Pancreas (tissue), 10 donors: ENCODE results near the gene DLG2. TPM values are rescaled to one million over a fixed set of nuclear protein-coding genes. Genes with fewer than 3 reads are reported as not detected.

ENCODE experiments used
- ATAC-seq, 4 donors: fragments of 200-7000 bp; cut with Tn5 transposase; one replicate each; pipeline versions ENCODE4 v1.8.0 to v1.9.1; 2020; ENCODE audit warnings: mild to moderate bottlenecking in 4 of 4, moderate library complexity in 4 of 4
- DNase-seq, 6 donors: peaks; one replicate each; pipeline ENCODE4 v3.0.0-alpha.2; 2020
- FAIRE-seq: peaks from 2 replicates; lab custom pipeline; 2012; peaks lifted over from hg19 to GRCh38; lab: Jason Lieb, UNC
- H3K27ac ChIP-seq, 4 donors: fragments of 200-600 bp; sonication (generic); 1 replicate in 3 of 4; 2 replicates in 1 of 4; pipeline versions ENCODE4 v1.5.0 to v1.8.0; 2020
- H3K27me3 ChIP-seq, 4 donors: fragments of 200-600 bp; one replicate each; pipeline ENCODE4 v1.8.0; 2021
- H3K36me3 ChIP-seq, 3 donors: fragments of 200-600 bp; sonication (generic) in 1 of 3; one replicate each; pipeline versions ENCODE4 v1.5.0 to v1.8.0; 2020 to 2021
- H3K4me1 ChIP-seq, 3 donors: fragments of 200-600 bp; one replicate each; pipeline ENCODE4 v1.8.0; 2021
- H3K4me3 ChIP-seq, 4 donors: fragments of 200-600 bp; sonication (generic) in 2 of 4; one replicate each; pipeline versions ENCODE4 v1.5.0 to v1.8.0; 2020 to 2021
- H3K9me3 ChIP-seq, 4 donors: fragments of 200-600 bp; one replicate each; pipeline ENCODE4 v1.8.0; 2021
- WGBS, 2 donors: extraction: QIAGEN DNeasy Blood & Tissue Kit; methylation state at CpG; one replicate each; pipeline ENCODE4 v1.1.7; 2013; 5-methylcytosine and 5-hydroxymethylcytosine counted together
- intact Hi-C, 3 donors: fragments of 100-400 bp; cut with DNase I; formaldehyde crosslinking; loops; one replicate each; pipeline versions ENCODE4 v1.11.1 to v1.14.2; 2022
- polyA plus RNA-seq, 2 donors: library from polyadenylated mRNA; stranded (reverse); fragments of 200-250 nt; gene quantifications; one replicate each; pipeline ENCODE4 v1.2.3, GENCODE V29; 2013
- total RNA-seq, 6 donors: library from RNA; stranded (reverse); fragmentation: NEBNext Ultra II Directional in 4 of 6; extraction: Animal tissue kit (Norgen Biotek cat#: 25700) in 4 of 6; gene quantifications; one replicate each; pipeline versions ENCODE4 v1.2.1 to v1.2.4, GENCODE V29; 2021 to 2023
- TF ChIP-seq, protein P1 (sequence below), 4 donors: fragments of 200-600 bp; sonication (generic) in 3 of 4; IDR thresholded peaks; one replicate each; pipeline versions ENCODE4 v1.5.0 to v1.8.0; 2021; ENCODE audit warnings: antibody characterized with exemption in 4 of 4
- donor health status: healthy with polysubstance abuse.
- donor health status: DM: no; HTN: no; CAD: no; lungs with moderate emphysema.
- donor health status: DM: no; HTN: no; CAD: no.
- donor health status: control.
- donor health status: control.
- donor health status: Bipolar disorder and iron deficiency.
- donor health status: DM: yes; HTN: yes; CAD: no.
- donor health status: DM: no; HTN: no; CAD: no.
- donor health status: DM: no; HTN: no; CAD: no.
- donor health status: DM: yes; HTN: yes; CAD: no.

DLG2 gene
- total and polyA plus RNA-seq, 8 donors = 1.2 to 5.4 (median 3.6) TPM

DNA sequence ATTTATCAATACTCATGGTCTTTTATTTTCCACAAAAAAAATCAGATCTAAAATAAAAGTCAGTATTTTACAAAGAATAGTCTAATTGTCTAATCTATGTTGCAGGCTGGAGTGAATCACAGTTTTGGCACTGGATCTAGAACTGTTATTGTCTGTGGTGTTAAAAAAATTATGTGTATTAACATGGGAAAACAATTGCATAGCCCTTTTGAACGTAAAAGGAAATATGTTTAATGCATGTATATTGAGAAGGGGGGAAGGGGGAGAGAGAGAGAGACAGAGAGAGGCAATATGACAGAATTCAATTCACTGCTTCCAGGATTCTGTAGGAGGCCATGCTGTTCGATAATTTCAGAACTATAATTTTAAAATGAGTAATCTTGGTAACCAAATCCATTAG, 2016.1 kb downstream of the DLG2 start:
- Histone ChIP-seq H3K27me3 (no peaks in the 10 kb centered on the region), H3K9me3 (no peaks in the 10 kb centered on the region), H3K4me1 (peaks cover 0 to 6% (median 0%) of the 10 kb centered on the region in 3 donors), H3K4me3 (no peak overlapping the region), H3K27ac (no peak overlapping the region), H3K36me3 (no peaks in the 10 kb centered on the region)
- 53 to 56% methylated on average over 2 of the region's 2 CpGs for WGBS, 2 donors
- DNase-seq (no peak), ATAC-seq (no peak), FAIRE-seq (no peak)
- intact Hi-C loops = no loop called here
- TF ChIP-seq, protein P1, sequence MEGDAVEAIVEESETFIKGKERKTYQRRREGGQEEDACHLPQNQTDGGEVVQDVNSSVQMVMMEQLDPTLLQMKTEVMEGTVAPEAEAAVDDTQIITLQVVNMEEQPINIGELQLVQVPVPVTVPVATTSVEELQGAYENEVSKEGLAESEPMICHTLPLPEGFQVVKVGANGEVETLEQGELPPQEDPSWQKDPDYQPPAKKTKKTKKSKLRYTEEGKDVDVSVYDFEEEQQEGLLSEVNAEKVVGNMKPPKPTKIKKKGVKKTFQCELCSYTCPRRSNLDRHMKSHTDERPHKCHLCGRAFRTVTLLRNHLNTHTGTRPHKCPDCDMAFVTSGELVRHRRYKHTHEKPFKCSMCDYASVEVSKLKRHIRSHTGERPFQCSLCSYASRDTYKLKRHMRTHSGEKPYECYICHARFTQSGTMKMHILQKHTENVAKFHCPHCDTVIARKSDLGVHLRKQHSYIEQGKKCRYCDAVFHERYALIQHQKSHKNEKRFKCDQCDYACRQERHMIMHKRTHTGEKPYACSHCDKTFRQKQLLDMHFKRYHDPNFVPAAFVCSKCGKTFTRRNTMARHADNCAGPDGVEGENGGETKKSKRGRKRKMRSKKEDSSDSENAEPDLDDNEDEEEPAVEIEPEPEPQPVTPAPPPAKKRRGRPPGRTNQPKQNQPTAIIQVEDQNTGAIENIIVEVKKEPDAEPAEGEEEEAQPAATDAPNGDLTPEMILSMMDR (IDR thresholded peaks at IDR 0.05) = no peak

DNA sequence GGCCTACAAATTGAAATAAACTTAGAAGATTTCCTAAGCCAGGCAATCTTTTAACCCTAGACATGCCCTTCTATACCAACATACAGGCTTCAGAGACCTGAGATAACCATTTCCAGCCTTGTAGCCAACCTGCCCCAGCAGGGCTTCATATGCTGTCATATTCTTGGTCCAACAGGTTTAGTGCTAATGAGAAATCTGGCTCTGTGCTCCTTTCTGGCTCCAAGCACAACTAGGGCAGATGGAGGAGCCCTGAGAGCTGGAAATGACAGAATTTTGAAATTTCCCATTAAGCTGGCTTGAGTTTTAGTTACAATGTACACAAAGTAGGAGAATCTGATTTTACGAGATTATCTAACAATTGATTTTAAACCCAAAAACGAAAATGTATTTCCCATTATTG, 2018.0 kb downstream of the DLG2 start:
- peaks cover 0 to 6% (median 4%) of the 10 kb centered on the region in 3 donors for H3K4me1 ChIP-seq
- H3K27me3 ChIP-seq = no peaks in the 10 kb centered on the region
- intact Hi-C loops = no loop called here
- H3K36me3 ChIP-seq = no peaks in the 10 kb centered on the region
- ATAC-seq (no peak), FAIRE-seq (no peak), DNase-seq (no peak)
- no peaks in the 10 kb centered on the region for H3K9me3 ChIP-seq
- TF ChIP-seq, protein P1 (IDR thresholded peaks at IDR 0.05) = no peak
- H3K4me3 ChIP-seq = no peak overlapping the region
- no peak overlapping the region for H3K27ac ChIP-seq
- 67 to 73% methylated on average over 2 of the region's 2 CpGs for WGBS, 2 donors

DNA sequence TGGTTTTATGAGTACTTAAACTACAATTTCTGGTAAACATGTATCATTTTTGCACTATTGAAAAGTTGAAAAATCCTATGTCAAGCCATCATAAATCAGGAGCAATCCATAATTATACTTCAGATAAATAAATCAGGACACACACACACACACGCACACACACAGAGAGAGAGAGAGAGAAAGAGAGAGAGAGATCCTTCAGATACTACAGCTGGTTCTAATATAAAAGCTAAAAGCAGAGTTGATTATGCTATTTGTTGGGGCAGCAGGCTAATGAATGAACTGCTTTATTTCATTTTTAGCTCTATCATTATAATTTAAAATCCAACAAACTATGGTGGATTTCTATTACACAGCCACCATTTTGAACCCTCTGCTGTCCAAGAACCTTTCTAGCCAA, 2018.6 kb downstream of the DLG2 start:
- Histone ChIP-seq H3K36me3 (no peaks in the 10 kb centered on the region), H3K4me1 (peaks cover 0 to 6% (median 4%) of the 10 kb centered on the region in 3 donors), H3K27me3 (no peaks in the 10 kb centered on the region), H3K27ac (no peak overlapping the region), H3K9me3 (no peaks in the 10 kb centered on the region), H3K4me3 (no peak overlapping the region)
- 87 to 97% methylated on average over 1 of the region's 1 CpG for whole genome bisulfite sequencing, 2 donors
- intact Hi-C loops = no loop called here
- FAIRE-seq (no peak), DNase-seq (no peak), ATAC-seq (no peak)
- TF ChIP-seq, protein P1 (IDR thresholded peaks at IDR 0.05) = no peak

DNA sequence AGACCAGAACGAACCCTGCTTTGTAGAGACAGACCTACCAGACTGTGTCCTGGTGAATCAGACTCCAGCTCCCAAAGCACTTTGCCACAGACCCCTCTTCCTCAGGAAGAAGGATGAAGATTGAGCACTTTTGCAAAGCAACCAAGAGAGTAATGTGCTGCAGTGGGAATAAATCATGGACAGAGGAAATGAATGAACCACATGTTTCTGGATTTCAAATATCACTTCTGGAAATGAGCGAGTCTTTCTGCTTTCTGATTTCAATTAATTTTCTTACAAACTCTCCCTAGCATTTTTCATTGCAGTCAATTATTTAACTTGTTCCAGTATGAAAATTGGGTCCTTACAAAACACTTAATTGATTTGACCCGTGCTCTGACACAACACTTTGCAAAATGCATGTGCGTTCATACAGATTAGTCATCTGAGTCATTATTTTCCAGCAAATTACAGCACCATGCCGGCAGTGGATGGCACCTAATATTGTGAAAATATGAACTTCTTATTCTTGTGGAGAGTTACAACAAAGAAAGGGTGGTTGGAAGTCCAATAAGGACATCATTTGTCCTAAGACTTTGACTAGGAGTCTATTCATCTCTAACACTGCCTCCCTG, 2025.1 kb downstream of the DLG2 start:
- Histone ChIP-seq H3K4me3 (no peak overlapping the region), H3K36me3 (no peaks in the 10 kb centered on the region), H3K9me3 (no peaks in the 10 kb centered on the region), H3K4me1 (peaks cover 0 to 4% (median 0%) of the 10 kb centered on the region in 3 donors), H3K27me3 (no peaks in the 10 kb centered on the region), H3K27ac (no peak overlapping the region)
- TF ChIP-seq, protein P1 (IDR thresholded peaks at IDR 0.05) = no peak
- no peak for FAIRE-seq
- no peak for ATAC-seq
- WGBS, 2 donors = 77 to 80% methylated on average over 5 of the region's 5 CpGs
- intact Hi-C loops = no loop called here
- DNase-seq = no peak

DNA sequence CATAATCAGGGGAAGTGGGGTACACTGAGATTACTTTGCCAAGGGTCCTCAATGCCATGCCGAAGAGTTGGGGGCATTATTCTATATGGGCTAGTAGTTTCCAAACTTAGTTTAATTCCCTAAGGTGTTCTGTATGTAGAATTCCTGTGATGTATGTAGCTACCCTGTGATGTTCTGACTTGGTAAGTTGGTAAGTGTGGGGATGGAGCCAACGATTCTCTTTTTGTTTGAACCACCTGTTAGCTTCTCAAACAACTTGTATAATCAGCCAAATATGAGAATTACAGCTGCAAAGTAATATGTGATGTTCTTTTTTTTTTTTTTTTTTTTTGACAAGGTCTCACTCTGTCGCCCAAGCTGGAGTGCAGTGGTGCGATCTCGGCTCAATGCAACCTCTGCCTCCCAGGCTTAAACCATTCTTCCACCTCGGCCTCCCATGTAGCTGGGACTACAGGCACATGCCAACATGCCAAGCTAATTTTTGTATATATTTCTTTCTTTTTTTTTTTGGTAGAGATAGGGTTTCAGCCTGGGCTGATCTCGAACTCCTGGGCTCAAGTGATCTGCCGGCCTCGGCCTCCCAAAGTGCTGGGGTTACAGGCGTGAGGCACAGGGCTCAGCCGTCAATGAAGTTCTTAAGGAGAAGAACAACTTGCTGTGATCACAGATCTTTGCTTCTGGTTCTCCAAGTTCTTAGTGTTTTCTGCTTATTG, 2025.8 kb downstream of the DLG2 start:
- no peak overlapping the region for H3K27ac ChIP-seq
- H3K4me1 ChIP-seq = peaks cover 0 to 4% (median 0%) of the 10 kb centered on the region in 3 donors
- no peak overlapping the region for H3K4me3 ChIP-seq
- DNase-seq (peak in 3 of 6 donors; percentile 14 to 20 (median 18)), FAIRE-seq (no peak), ATAC-seq (peak; percentile 47 to 90 (median 65))
- WGBS, 2 donors = 57 to 71% methylated on average over 11 of the region's 11 CpGs
- intact Hi-C loops = no loop called here
- TF ChIP-seq, protein P1 (IDR thresholded peaks at IDR 0.05) = no peak
- no peaks in the 10 kb centered on the region for H3K27me3 ChIP-seq
- no peaks in the 10 kb centered on the region for H3K36me3 ChIP-seq
- H3K9me3 ChIP-seq = no peaks in the 10 kb centered on the region
